Activated CD4-positive, alpha-beta memory T cell treated with anti-CD3 and anti-CD28 coated beads for 36 hours (primary cell): ENCODE data around the gene AGPAT4. TPM values are rescaled to one million over a fixed set of nuclear protein-coding genes. Genes with fewer than 3 reads are reported as not detected.
A peak's percentile ranks its signal among the peaks of the same experiment; 100 is the strongest.

Source experiments
- CTCF ChIA-PET: fragments of 350-600 bp; sonication (Branson Sonifier 250); formaldehyde crosslinking; loops from one replicate; lab custom pipeline; 2021; ENCODE audit warnings: antibody characterized with exemption, inconsistent platforms; lab: Charles Lee
- POLR2A ChIA-PET: fragments of 350-600 bp; sonication (Branson Sonifier 250); formaldehyde crosslinking; loops from one replicate; lab custom pipeline; 2021; ENCODE audit warnings: antibody characterized with exemption; lab: Charles Lee
- DNase-seq: peaks from one replicate; pipeline ENCODE4 v3.0.0-alpha.2; 2020
- H3K27ac Mint-ChIP-seq: one replicate; pipeline ENCODE4 v1.8.0; 2021; ENCODE audit warnings: mixed read lengths
- H3K27me3 Mint-ChIP-seq: one replicate; pipeline ENCODE4 v1.8.0; 2021; ENCODE audit warnings: mixed read lengths
- H3K36me3 Mint-ChIP-seq: one replicate; pipeline ENCODE4 v1.8.0; 2021; ENCODE audit warnings: mixed read lengths
- H3K4me1 Mint-ChIP-seq: one replicate; pipeline ENCODE4 v1.8.0; 2021; ENCODE audit warnings: low read depth, mixed read lengths
- H3K4me3 Mint-ChIP-seq: one replicate; pipeline ENCODE4 v1.8.0; 2021; ENCODE audit warnings: mild to moderate bottlenecking, mixed read lengths
- H3K9me3 Mint-ChIP-seq: one replicate; pipeline ENCODE4 v1.8.0; 2021; ENCODE audit warnings: mixed read lengths
- intact Hi-C: fragments of 100-400 bp; cut with micrococcal nuclease; formaldehyde crosslinking; loops from one replicate; pipeline ENCODE4 v1.15.1; 2023
- total RNA-seq, 2 experiments: library from RNA; stranded (reverse); gene quantifications; one replicate each; pipeline ENCODE4 v1.2.3, GENCODE V29; 2021

AGPAT4 gene
- total RNA-seq, 2 experiments from 2014 or later, result 4.7 to 5.6 TPM

DNA sequence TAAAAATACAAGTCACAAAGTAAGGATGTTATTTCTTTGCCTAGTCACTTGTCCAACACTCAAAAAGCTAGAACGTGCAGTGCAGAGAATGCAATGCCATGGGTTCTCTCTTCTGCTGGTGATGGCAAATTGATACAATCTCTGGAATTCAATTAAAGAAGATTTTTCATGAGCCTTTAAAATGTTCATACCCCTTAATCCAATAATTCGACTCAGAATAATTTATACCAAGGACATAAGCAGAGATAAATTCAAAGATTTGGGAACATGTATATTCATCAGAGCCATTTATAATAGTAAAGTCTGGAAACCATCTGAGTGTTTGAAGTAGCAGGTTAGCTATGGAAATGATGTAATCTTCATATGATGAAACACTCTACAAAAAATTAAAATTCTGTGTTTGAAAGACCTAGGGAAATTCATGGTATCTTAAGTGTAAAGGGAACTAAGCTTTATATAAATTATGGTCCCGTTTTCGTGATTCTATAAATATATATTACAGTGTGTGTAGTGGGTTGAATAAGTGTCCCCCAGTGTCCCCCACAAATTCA, 2.8 kb upstream of the AGPAT4 start:
- Mint-ChIP-seq H3K36me3 (no peaks in the 10 kb centered on the region), H3K27ac (no peak overlapping the region), H3K9me3 (peaks cover 11% of the 10 kb centered on the region), H3K4me3 (no peak overlapping the region), H3K27me3 (peaks cover 2% of the 10 kb centered on the region), H3K4me1 (peaks cover 20% of the 10 kb centered on the region)
- intact Hi-C loops, result loop anchor here (5.0 to 10.0 kb wide), 3 partner anchors 36 to 222 kb away; no protein-coding TSS in a partner anchor
- ChIA-PET POLR2A (interaction anchor here (0.5 kb wide), 1 partner anchor 31 kb away, joined by 3 read pairs; no protein-coding TSS in a partner anchor), CTCF (interaction anchor here (1.1 kb wide), 1 partner anchor 94 kb away, joined by 4 read pairs; no protein-coding TSS in a partner anchor)
- DNase-seq, result no peak

DNA sequence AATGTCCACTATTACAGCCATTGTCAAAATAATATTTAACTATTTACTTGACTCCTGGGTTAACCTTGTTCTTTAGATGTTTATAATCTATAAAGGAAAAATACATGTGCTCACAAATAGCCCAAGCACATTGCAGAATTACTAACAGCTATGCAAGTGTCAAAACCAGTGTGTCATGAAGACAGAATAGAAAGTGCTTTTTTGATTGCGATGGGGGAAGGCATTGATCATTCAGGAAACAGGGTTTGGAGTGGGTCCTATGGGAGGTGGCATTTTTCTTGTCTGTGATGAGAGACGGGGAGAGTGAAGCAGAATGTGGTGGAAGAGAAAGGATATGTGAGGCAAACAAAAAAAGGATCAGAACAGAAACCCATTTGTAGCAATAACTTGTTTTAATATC, 1.0 kb upstream of the AGPAT4 start:
- no peaks in the 10 kb centered on the region for H3K36me3 Mint-ChIP-seq
- H3K4me3 Mint-ChIP-seq, result no peak overlapping the region
- H3K27me3 Mint-ChIP-seq, result peaks cover 2% of the 10 kb centered on the region
- DNase-seq, result no peak
- intact Hi-C loops, result loop anchor here (1.0 to 10.0 kb wide), 6 partner anchors 37 to 284 kb away; partner anchors contain the start of gene MAP3K4
- H3K27ac Mint-ChIP-seq, result no peak overlapping the region
- POLR2A ChIA-PET, result interaction anchor here (1.2 to 1.5 kb wide), 3 partner anchors 9 to 282 kb away, joined by 3 to 9 read pairs (median 3); no protein-coding TSS in a partner anchor
- CTCF ChIA-PET, result no interaction called here
- H3K9me3 Mint-ChIP-seq, result no peaks in the 10 kb centered on the region
- H3K4me1 Mint-ChIP-seq, result peaks cover 20% of the 10 kb centered on the region

GRCh38 chr6:161274488-161274858, 612 bp upstream of the AGPAT4 start:
- Mint-ChIP-seq H3K27me3 (peaks cover 2% of the 10 kb centered on the region), H3K4me3 (peak overlapping the region; percentile 82), H3K36me3 (no peaks in the 10 kb centered on the region), H3K4me1 (peaks cover 20% of the 10 kb centered on the region), H3K27ac (peak overlapping the region; percentile 80), H3K9me3 (no peaks in the 10 kb centered on the region)
- intact Hi-C loops, result loop anchor here (1.0 to 10.0 kb wide), 5 partner anchors 38 to 283 kb away; partner anchors contain the start of gene MAP3K4
- no peak for DNase-seq
- POLR2A ChIA-PET, result interaction anchor here (0.6 to 2.0 kb wide), 12 partner anchors 9 to 1277 kb away, joined by 3 to 9 read pairs (median 4); no protein-coding TSS in a partner anchor
- CTCF ChIA-PET, result interaction anchor here (0.6 to 0.7 kb wide), 2 partner anchors 97 to 343 kb away, joined by 3 to 5 read pairs; no protein-coding TSS in a partner anchor

GRCh38 chr6:161273274-161273751, 548 bp downstream of the AGPAT4 start:
- intact Hi-C loops, result loop anchor here (5.0 to 10.0 kb wide), 3 partner anchors 159 to 219 kb away; no protein-coding TSS in a partner anchor
- POLR2A ChIA-PET, result interaction anchor here (0.8 to 2.0 kb wide), 7 partner anchors 37 to 282 kb away, joined by 3 to 9 read pairs (median 4); no protein-coding TSS in a partner anchor
- peaks cover 20% of the 10 kb centered on the region for H3K4me1 Mint-ChIP-seq
- no peaks in the 10 kb centered on the region for H3K9me3 Mint-ChIP-seq
- CTCF ChIA-PET, result no interaction called here
- H3K36me3 Mint-ChIP-seq, result peaks cover 2% of the 10 kb centered on the region
- peaks cover 2% of the 10 kb centered on the region for H3K27me3 Mint-ChIP-seq
- peak overlapping the region; percentile 82 for H3K4me3 Mint-ChIP-seq
- H3K27ac Mint-ChIP-seq, result peak overlapping the region; percentile 15
- DNase-seq, result peak; percentile 49

- peak overlapping the region; percentile 82 for H3K4me3 Mint-ChIP-seq
- H3K27me3 Mint-ChIP-seq, result peaks cover 2% of the 10 kb centered on the region
- peaks cover 20% of the 10 kb centered on the region for H3K4me1 Mint-ChIP-seq
- H3K9me3 Mint-ChIP-seq, result no peaks in the 10 kb centered on the region
- CTCF ChIA-PET, result no interaction called here
- POLR2A ChIA-PET, result interaction anchor here (0.6 to 2.0 kb wide), 3 partner anchors 46 to 282 kb away, joined by 3 to 9 read pairs (median 3); no protein-coding TSS in a partner anchor
- DNase-seq, result no peak
- peak overlapping the region; percentile 15 for H3K27ac Mint-ChIP-seq
- peaks cover 2% of the 10 kb centered on the region for H3K36me3 Mint-ChIP-seq
- intact Hi-C loops, result loop anchor here (1.0 to 10.0 kb wide), 4 partner anchors 46 to 218 kb away; no protein-coding TSS in a partner anchor
These were observed 1.1 kb downstream of the AGPAT4 start for GRCh38 chr6:161272635-161273273.

- peaks cover 20% of the 10 kb centered on the region for H3K4me1 Mint-ChIP-seq
- intact Hi-C loops, result loop anchor here (1.0 to 10.0 kb wide), 4 partner anchors 45 to 217 kb away; no protein-coding TSS in a partner anchor
These were observed 2.4 kb downstream of the AGPAT4 start for GRCh38 chr6:161271343-161272030.

DNA sequence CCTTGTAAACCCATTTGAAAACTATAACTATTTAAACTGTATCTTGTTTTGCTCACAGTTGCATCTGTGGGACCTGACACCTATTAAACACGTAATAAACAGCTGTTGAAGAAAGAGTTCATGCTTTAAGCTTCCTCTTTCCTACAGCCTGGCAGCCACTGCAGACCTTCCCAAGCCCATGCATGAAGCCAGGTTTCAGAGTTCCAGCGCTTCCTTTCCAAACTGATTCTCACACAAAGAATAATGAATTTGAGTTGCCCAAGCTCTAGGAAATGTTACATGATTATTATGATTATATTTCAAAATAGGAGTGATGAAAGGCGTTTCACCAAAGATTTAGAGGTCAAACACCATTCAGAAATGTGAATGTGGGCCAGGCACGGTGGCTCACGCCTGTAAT, 3.7 kb downstream of the AGPAT4 start:
- peaks cover 20% of the 10 kb centered on the region for H3K4me1 Mint-ChIP-seq
- CTCF ChIA-PET, result interaction anchor here (1.3 kb wide), 1 partner anchor 104 kb away, joined by 3 read pairs; no protein-coding TSS in a partner anchor

More at GRCh38 chr6:161271343-161272030, 2.4 kb downstream of the AGPAT4 start:
- ChIA-PET CTCF (interaction anchor here (1.3 kb wide), 1 partner anchor 99 kb away, joined by 5 read pairs; no protein-coding TSS in a partner anchor), POLR2A (interaction anchor here (1.6 kb wide), 1 partner anchor 45 kb away, joined by 3 read pairs; no protein-coding TSS in a partner anchor)
- H3K36me3 Mint-ChIP-seq, result peaks cover 2% of the 10 kb centered on the region
- no peak for DNase-seq
- peaks cover 2% of the 10 kb centered on the region for H3K27me3 Mint-ChIP-seq
- no peak overlapping the region for H3K27ac Mint-ChIP-seq
- no peaks in the 10 kb centered on the region for H3K9me3 Mint-ChIP-seq
- no peak overlapping the region for H3K4me3 Mint-ChIP-seq

DNA sequence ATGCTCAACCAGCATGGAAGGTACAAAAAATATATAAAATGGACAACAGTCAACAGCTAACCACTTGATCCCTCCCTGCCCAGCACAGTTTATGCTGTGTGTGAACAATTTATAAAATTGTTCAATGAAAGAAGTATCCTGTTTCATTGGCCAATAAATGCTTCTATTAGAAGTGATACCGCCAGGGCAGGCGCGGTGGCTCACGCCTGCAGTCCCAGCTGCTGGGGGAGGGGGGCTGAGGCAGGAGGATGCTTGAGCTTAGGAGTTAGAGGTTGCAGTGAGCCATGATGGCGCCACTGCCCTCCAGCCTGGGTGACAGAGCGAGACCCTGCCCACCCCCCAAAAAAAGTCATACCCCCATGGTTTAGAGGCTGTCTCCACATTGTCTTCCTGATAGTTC, 4.6 kb downstream of the AGPAT4 start:
- no peaks in the 10 kb centered on the region for H3K9me3 Mint-ChIP-seq
- peaks cover 2% of the 10 kb centered on the region for H3K36me3 Mint-ChIP-seq
- no peak overlapping the region for H3K27ac Mint-ChIP-seq
- CTCF ChIA-PET, result interaction anchor here (0.9 kb wide), 1 partner anchor 26 kb away, joined by 3 read pairs; no protein-coding TSS in a partner anchor
- H3K4me1 Mint-ChIP-seq, result peaks cover 14% of the 10 kb centered on the region
- no peaks in the 10 kb centered on the region for H3K27me3 Mint-ChIP-seq
- intact Hi-C loops, result no loop called here
- no peak overlapping the region for H3K4me3 Mint-ChIP-seq
- no peak for DNase-seq
- POLR2A ChIA-PET, result no interaction called here

More for the DNA sequence above, 3.7 kb downstream of the AGPAT4 start:
- peaks cover 2% of the 10 kb centered on the region for H3K36me3 Mint-ChIP-seq
- no peak overlapping the region for H3K4me3 Mint-ChIP-seq
- peaks cover 2% of the 10 kb centered on the region for H3K27me3 Mint-ChIP-seq
- no peaks in the 10 kb centered on the region for H3K9me3 Mint-ChIP-seq
- POLR2A ChIA-PET, result no interaction called here
- no peak for DNase-seq
- intact Hi-C loops, result loop anchor here (5.0 to 10.0 kb wide), 3 partner anchors 155 to 215 kb away; no protein-coding TSS in a partner anchor
- no peak overlapping the region for H3K27ac Mint-ChIP-seq

GRCh38 chr6:161268531-161269210, 5.2 kb downstream of the AGPAT4 start:
- H3K36me3 Mint-ChIP-seq, result peaks cover 2% of the 10 kb centered on the region
- CTCF ChIA-PET, result interaction anchor here (0.9 kb wide), 1 partner anchor 25 kb away, joined by 3 read pairs; no protein-coding TSS in a partner anchor
- H3K4me3 Mint-ChIP-seq, result no peak overlapping the region
- POLR2A ChIA-PET, result no interaction called here
- intact Hi-C loops, result no loop called here
- no peak for DNase-seq
- H3K4me1 Mint-ChIP-seq, result peaks cover 12% of the 10 kb centered on the region
- H3K9me3 Mint-ChIP-seq, result no peaks in the 10 kb centered on the region
- H3K27ac Mint-ChIP-seq, result no peak overlapping the region
- H3K27me3 Mint-ChIP-seq, result no peaks in the 10 kb centered on the region

DNA sequence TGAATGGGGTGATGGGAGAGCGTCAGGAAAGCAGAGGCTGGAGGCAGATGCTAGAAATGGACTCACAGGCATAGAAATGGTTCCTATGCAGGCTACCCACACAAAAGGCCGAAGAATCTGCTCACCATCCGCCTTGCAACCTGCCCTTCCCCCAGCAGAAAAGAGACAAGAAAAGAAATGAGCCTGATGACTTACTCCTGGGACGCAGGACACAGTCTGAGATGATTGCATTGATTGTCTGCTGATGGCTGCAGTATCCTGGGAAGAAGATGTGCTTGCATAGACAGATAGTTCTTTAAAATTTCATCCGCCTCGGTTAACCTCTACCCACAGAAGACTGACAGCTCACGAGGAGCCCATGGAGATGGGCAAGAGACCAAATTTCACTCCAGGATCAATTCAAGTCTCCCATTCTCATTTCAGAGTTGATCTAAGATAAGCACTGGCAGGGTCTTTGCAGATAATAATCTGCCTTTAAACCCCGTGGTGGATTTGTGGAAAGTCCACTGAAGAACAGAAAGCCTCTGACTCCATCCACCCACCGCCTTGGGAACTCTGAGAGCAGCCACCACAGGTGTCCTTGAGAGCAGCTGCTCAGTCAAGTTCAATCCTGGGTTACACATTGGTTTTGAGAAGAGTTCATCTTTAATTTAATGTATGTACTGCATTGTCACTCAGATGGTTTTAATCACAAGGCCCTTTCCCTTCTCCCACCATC, 7.2 kb downstream of the AGPAT4 start:
- POLR2A ChIA-PET, result no interaction called here
- no peak overlapping the region for H3K27ac Mint-ChIP-seq

More for the DNA sequence above, 7.2 kb downstream of the AGPAT4 start:
- H3K27me3 Mint-ChIP-seq, result no peaks in the 10 kb centered on the region
- CTCF ChIA-PET, result no interaction called here
- H3K9me3 Mint-ChIP-seq, result no peaks in the 10 kb centered on the region
- H3K4me1 Mint-ChIP-seq, result no peaks in the 10 kb centered on the region
- peaks cover 2% of the 10 kb centered on the region for H3K36me3 Mint-ChIP-seq
- intact Hi-C loops, result no loop called here
- H3K4me3 Mint-ChIP-seq, result no peak overlapping the region
- DNase-seq, result no peak
